ENCODE measurements around the gene DCLK2.
A peak's percentile ranks its signal among the peaks of the same experiment; 100 is the strongest.

DCLK2 gene

DNA sequence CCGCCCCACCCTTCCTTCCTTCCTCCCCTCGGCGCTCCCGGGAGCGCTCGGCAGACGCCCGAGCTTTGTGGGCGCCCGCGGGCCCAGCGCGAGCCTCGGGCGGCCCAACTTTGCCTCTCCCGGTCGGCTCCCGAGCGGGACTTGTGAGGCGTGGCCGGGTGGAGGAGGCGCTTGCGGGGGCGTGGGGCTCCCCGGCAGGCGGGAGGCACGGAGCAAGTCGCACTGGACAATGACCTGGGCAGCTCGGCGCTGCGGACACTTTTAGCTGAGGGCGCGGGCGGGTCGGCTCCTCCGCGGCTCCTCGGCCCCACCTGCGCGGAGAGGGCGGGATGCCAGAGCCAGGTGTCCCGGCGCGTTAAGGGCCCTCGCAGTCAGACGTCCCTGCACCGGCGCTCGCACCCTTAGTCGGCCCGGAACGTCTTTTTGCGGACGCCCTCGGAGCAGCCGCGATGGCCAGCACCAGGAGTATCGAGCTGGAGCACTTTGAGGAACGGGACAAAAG is 385 bp downstream of the DCLK2 start:
- peak; percentile 39 for DNase-seq (ENCODE audit: low read depth)
- H3K4me3 ChIP-seq (ENCODE audit: low read depth, low read length): peak overlapping the region; percentile 65
- TF ChIP-seq, protein P1, sequence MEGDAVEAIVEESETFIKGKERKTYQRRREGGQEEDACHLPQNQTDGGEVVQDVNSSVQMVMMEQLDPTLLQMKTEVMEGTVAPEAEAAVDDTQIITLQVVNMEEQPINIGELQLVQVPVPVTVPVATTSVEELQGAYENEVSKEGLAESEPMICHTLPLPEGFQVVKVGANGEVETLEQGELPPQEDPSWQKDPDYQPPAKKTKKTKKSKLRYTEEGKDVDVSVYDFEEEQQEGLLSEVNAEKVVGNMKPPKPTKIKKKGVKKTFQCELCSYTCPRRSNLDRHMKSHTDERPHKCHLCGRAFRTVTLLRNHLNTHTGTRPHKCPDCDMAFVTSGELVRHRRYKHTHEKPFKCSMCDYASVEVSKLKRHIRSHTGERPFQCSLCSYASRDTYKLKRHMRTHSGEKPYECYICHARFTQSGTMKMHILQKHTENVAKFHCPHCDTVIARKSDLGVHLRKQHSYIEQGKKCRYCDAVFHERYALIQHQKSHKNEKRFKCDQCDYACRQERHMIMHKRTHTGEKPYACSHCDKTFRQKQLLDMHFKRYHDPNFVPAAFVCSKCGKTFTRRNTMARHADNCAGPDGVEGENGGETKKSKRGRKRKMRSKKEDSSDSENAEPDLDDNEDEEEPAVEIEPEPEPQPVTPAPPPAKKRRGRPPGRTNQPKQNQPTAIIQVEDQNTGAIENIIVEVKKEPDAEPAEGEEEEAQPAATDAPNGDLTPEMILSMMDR (conservative IDR thresholded peaks at IDR 0.05; ENCODE audit: low read depth, low read length): no peak

DNA sequence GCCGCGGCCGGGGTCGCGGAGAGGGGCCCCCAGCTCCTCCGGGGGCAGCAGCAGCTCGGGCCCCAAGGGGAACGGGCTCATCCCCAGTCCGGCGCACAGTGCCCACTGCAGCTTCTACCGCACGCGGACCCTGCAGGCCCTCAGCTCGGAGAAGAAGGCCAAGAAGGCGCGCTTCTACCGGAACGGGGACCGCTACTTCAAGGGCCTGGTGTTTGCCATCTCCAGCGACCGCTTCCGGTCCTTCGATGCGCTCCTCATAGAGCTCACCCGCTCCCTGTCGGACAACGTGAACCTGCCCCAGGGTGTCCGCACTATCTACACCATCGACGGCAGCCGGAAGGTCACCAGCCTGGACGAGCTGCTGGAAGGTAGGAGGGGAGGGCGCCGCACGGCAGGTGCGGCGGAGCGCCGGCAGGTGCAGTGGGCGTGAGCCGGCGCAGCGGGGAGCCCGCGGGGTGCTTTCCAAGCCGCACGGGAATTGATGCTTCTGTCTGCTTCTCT is 886 bp downstream of the DCLK2 start:
- H3K4me3 ChIP-seq (ENCODE audit: low read depth, low read length): peak overlapping the region; percentile 65
- DNase-seq (ENCODE audit: low read depth): peak; percentile 25

DNA sequence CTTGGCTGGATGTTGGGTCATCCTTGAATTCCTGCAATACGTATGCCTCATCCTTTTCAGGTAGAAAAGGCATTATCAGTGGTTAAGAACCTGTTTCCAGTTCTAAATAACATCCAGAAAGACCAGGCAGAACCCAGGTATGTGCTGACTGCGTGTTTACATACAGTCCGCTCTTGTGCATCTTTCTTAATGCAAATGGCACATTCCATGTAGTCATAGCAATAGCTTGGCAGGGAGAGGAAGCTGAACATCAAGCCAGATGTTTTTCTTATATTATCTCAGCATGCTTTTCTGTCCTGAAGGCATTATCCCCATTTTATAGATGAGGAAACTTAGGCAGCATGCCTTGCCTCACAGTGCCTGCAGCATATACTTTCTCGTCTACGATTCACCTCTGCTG is 2.1 kb downstream of the DCLK2 start:
- TF ChIP-seq, protein P1 (conservative IDR thresholded peaks at IDR 0.05; ENCODE audit: low read depth, low read length): no peak
- peak; percentile 29 for DNase-seq (ENCODE audit: low read depth)
- no peak overlapping the region for H3K4me3 ChIP-seq (ENCODE audit: low read depth, low read length)

More for the DNA sequence above, 886 bp downstream of the DCLK2 start:
- TF ChIP-seq, protein P1 (conservative IDR thresholded peaks at IDR 0.05; ENCODE audit: low read depth, low read length): no peak

DNA sequence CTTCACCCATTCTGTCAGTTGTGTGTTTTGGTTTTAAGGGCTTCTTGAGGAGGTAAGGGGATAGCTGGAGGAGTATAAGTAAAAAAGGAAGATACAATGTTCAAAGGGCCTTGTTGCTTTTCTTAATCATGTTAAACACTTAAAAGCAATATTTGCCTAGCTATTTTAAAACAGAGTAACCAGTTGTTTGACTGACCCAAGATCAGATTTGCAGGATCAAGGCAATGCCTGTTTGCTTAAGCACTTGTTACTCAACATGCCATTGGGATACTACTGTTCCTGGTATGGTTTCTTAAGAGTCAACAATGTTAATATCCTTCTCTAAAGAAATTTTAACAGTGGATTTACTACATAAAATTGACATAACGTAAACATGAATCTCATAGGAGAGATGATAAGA is 2.6 kb downstream of the DCLK2 start:
- no peak for DNase-seq (ENCODE audit: low read depth)
- no peak overlapping the region for H3K4me3 ChIP-seq (ENCODE audit: low read depth, low read length)
- TF ChIP-seq, protein P1 (conservative IDR thresholded peaks at IDR 0.05; ENCODE audit: low read depth, low read length): no peak

DNA sequence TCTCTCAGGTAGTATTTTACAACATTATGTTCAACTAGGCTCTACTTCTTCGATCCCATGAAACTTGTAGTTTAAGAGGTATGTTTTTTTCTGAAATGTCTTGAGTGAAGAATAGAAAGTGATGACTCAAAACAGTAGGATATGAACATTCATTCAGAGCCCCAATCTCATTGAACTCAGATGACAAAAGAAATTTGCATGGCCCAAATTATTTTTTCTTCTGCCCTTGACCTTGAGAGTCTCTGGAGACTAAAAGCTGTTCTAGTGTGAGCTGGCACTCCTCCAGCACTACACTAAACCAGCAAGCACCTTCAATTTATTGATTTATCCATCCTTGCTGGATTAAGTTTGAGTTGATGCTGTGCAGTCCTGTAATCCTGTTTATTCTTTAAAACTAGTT is 4.0 kb downstream of the DCLK2 start:
- H3K4me3 ChIP-seq (ENCODE audit: low read depth, low read length): no peak overlapping the region
- TF ChIP-seq, protein P1 (conservative IDR thresholded peaks at IDR 0.05; ENCODE audit: low read depth, low read length): no peak
- no peak for DNase-seq (ENCODE audit: low read depth)

DNA sequence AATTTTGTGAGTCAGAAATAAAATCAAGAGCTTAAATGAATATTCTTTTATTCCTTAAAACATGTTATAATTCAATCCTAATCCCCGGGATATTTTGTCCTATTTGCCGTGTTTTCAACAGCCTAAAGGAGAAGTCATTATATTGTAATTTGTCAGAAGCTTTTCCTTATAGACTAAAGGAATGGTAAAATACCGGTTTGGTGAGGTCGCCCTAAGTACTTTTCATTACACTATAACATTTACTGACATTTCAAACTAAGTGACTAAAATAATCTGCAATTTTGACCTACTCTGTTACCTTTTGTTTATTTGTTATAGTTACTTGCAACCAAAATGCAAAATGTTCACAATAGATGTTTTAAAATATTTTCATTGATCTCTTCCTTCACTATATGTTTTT is 8.8 kb downstream of the DCLK2 start:
- no peak for DNase-seq (ENCODE audit: low read depth)
- no peak overlapping the region for H3K4me3 ChIP-seq (ENCODE audit: low read depth, low read length)
- TF ChIP-seq, protein P1 (conservative IDR thresholded peaks at IDR 0.05; ENCODE audit: low read depth, low read length): no peak

DNA sequence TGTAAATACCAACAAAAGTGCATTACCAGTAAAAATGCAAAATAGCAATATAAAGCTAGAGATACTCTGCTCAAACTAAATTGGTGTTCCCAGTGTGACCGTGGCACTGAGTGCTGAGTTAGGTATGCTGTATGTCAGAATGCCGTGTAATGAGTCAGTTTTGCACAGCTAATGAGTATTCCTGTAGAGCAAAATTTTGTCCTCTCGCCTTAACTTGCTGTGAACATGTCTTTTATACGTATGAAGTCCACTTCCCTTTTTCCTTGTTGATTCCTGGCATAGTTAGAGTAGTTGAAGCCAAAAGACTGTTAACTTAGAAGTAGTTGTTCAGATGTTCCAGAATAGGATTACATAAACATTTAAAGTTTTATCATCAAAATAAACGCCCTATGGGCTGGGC is 11.5 kb downstream of the DCLK2 start:
- no peak for DNase-seq (ENCODE audit: low read depth)
- TF ChIP-seq, protein P1 (conservative IDR thresholded peaks at IDR 0.05; ENCODE audit: low read depth, low read length): no peak

More for the DNA sequence above, 11.5 kb downstream of the DCLK2 start:
- H3K4me3 ChIP-seq (ENCODE audit: low read depth, low read length): no peak overlapping the region
